Adipocyte (in vitro differentiated cells): ENCODE data around the gene CDH10.

Source experiments
- DNase-seq: peaks from one replicate; pipeline ENCODE4 v3.0.0-alpha.2; 2015; ENCODE audit warnings: low read depth
- H3K27me3 ChIP-seq: replicated peaks from 2 replicates; pipeline ENCODE4 v1.7.0; 2013; ENCODE audit warnings: mild to moderate bottlenecking, low read length, moderate library complexity; ENCODE audit not compliant: control insufficient read depth, insufficient read depth
- H3K36me3 ChIP-seq: 2 replicates; pipeline ENCODE4 v1.7.0; 2013; ENCODE audit warnings: low read length, mild to moderate bottlenecking, moderate library complexity; ENCODE audit not compliant: control insufficient read depth, insufficient read depth, severe bottlenecking
- H3K4me1 ChIP-seq: 2 replicates; pipeline ENCODE4 v1.7.0; 2013; ENCODE audit warnings: mild to moderate bottlenecking, low read length, moderate library complexity; ENCODE audit not compliant: control insufficient read depth, insufficient read depth
- H3K4me3 ChIP-seq: 2 replicates; pipeline ENCODE4 v1.7.0; 2013; ENCODE audit warnings: mild to moderate bottlenecking, low read length, moderate library complexity
- H3K9ac ChIP-seq: 2 replicates; pipeline ENCODE4 v1.7.0; 2013; ENCODE audit warnings: mild to moderate bottlenecking, low read length, moderate library complexity
- H3K9me3 ChIP-seq: 2 replicates; pipeline ENCODE4 v1.7.0; 2013; ENCODE audit warnings: mild to moderate bottlenecking, low read length, moderate library complexity; ENCODE audit not compliant: control insufficient read depth

The CDH10 gene

GRCh38 chr5:24487368-24488229 is 157.2 kb downstream of the CDH10 start:
- Histone ChIP-seq H3K4me3 (no peak overlapping the region), H3K9me3 (no peaks in the 10 kb centered on the region), H3K36me3 (no peaks in the 10 kb centered on the region), H3K9ac (no peak overlapping the region), H3K4me1 (no peaks in the 10 kb centered on the region), H3K27me3 (no peaks in the 10 kb centered on the region)
- no peak for DNase-seq

- Histone ChIP-seq H3K4me1 (no peaks in the 10 kb centered on the region), H3K9ac (no peak overlapping the region), H3K36me3 (no peaks in the 10 kb centered on the region), H3K27me3 (no peaks in the 10 kb centered on the region), H3K4me3 (no peak overlapping the region), H3K9me3 (no peaks in the 10 kb centered on the region)
- DNase-seq, result no peak
Observed at GRCh38 chr5:24480952-24481351, 163.8 kb downstream of the CDH10 start.

- DNase-seq, result no peak
- H3K36me3 ChIP-seq, result no peaks in the 10 kb centered on the region
- H3K4me1 ChIP-seq, result no peaks in the 10 kb centered on the region
- peaks cover 3% of the 10 kb centered on the region for H3K9me3 ChIP-seq
- H3K27me3 ChIP-seq, result no peaks in the 10 kb centered on the region
- H3K4me3 ChIP-seq, result no peak overlapping the region
- no peak overlapping the region for H3K9ac ChIP-seq
Observed at GRCh38 chr5:24477958-24478357, 166.8 kb downstream of the CDH10 start.

GRCh38 chr5:24475101-24475500 is 169.7 kb downstream of the CDH10 start:
- peaks cover 3% of the 10 kb centered on the region for H3K9me3 ChIP-seq
- H3K4me3 ChIP-seq, result no peak overlapping the region
- no peak for DNase-seq
- no peaks in the 10 kb centered on the region for H3K4me1 ChIP-seq
- H3K36me3 ChIP-seq, result no peaks in the 10 kb centered on the region
- no peaks in the 10 kb centered on the region for H3K27me3 ChIP-seq
- no peak overlapping the region for H3K9ac ChIP-seq

GRCh38 chr5:24474685-24475084 is 170.1 kb downstream of the CDH10 start:
- H3K4me1 ChIP-seq, result no peaks in the 10 kb centered on the region
- no peaks in the 10 kb centered on the region for H3K27me3 ChIP-seq
- H3K9me3 ChIP-seq, result peaks cover 3% of the 10 kb centered on the region
- no peak overlapping the region for H3K4me3 ChIP-seq
- H3K36me3 ChIP-seq, result no peaks in the 10 kb centered on the region
- H3K9ac ChIP-seq, result no peak overlapping the region
- no peak for DNase-seq

- no peaks in the 10 kb centered on the region for H3K36me3 ChIP-seq
- H3K27me3 ChIP-seq, result no peaks in the 10 kb centered on the region
- no peak for DNase-seq
- no peaks in the 10 kb centered on the region for H3K4me1 ChIP-seq
- peaks cover 3% of the 10 kb centered on the region for H3K9me3 ChIP-seq
- no peak overlapping the region for H3K4me3 ChIP-seq
- H3K9ac ChIP-seq, result no peak overlapping the region
Observed at GRCh38 chr5:24472518-24472917, 172.3 kb downstream of the CDH10 start.

GRCh38 chr5:24444414-24444813 is 200.4 kb downstream of the CDH10 start:
- H3K27me3 ChIP-seq, result no peaks in the 10 kb centered on the region
- no peak overlapping the region for H3K4me3 ChIP-seq
- H3K9ac ChIP-seq, result no peak overlapping the region
- H3K4me1 ChIP-seq, result no peaks in the 10 kb centered on the region
- no peaks in the 10 kb centered on the region for H3K9me3 ChIP-seq
- DNase-seq, result no peak
- H3K36me3 ChIP-seq, result no peaks in the 10 kb centered on the region

- DNase-seq, result no peak
- H3K27me3 ChIP-seq, result no peaks in the 10 kb centered on the region
- H3K36me3 ChIP-seq, result no peaks in the 10 kb centered on the region
- no peak overlapping the region for H3K9ac ChIP-seq
- H3K4me3 ChIP-seq, result no peak overlapping the region
- no peaks in the 10 kb centered on the region for H3K4me1 ChIP-seq
- no peaks in the 10 kb centered on the region for H3K9me3 ChIP-seq
Observed at GRCh38 chr5:24439465-24439864, 205.3 kb downstream of the CDH10 start.
